HepG2 (cell line): Measurements from ENCODE around the gene QTRT2. TPM values are rescaled to one million over a fixed set of nuclear protein-coding genes. Genes with fewer than 3 reads are reported as not detected.
A peak's percentile ranks its signal among the peaks of the same experiment; 100 is the strongest.

Experiments used
- ATAC-seq: fragments of 200-7000 bp; cut with Tn5 transposase; 3 replicates; pipeline ENCODE4 v1.9.1; 2020; ENCODE audit warnings: mild to moderate bottlenecking, moderate library complexity
- BruUV-seq: library from RNA; stranded (reverse); fragments of 400-500 nt; replicated peaks from 2 replicates; lab custom pipeline; 2021; lab: Mats Ljungman, UMichigan
- CTCF ChIA-PET: fragments of 300-600 bp; formaldehyde crosslinking; extraction: SDS; loops from one replicate; lab custom pipeline; 2021; ENCODE audit warnings: low total read pairs, inconsistent platforms, low intra/inter-chr PET ratio; lab: Yijun Ruan, JAX
- POLR2A ChIA-PET: fragments of 350-600 bp; sonication (Branson Sonifier 250); formaldehyde crosslinking; loops from one replicate; lab custom pipeline; 2020; ENCODE audit warnings: antibody characterized with exemption, inconsistent platforms; lab: Yijun Ruan, JAX
- DNase-seq: peaks from one replicate; pipeline ENCODE4 v3.0.0-alpha.2; 2015; ENCODE audit warnings: low spot score
- FAIRE-seq: peaks from 3 replicates; lab custom pipeline; 2011; peaks lifted over from hg19 to GRCh38; lab: Jason Lieb, UNC
- H2AFZ ChIP-seq: one replicate; pipeline ENCODE4 v1.6.1; 2011; ENCODE audit warnings: low read length, inconsistent platforms
- H3K27ac ChIP-seq: fragments of 300-600 bp; 3 replicates; pipeline ENCODE4 v1.8.0; 2011; ENCODE audit warnings: mixed run types, mild to moderate bottlenecking, mixed read lengths, low read length, inconsistent platforms; ENCODE audit not compliant: insufficient read depth; ENCODE audit errors: extremely low read length
- H3K27me3 ChIP-seq, 2 experiments: fragments of 200-600 bp in 1 of 2; 2 replicates in 1 of 2; 3 replicates in 1 of 2; pipeline versions ENCODE4 v1.6.0 to v1.8.0; 2011; ENCODE audit warnings: low read length in 2 of 2, mild to moderate bottlenecking in 2 of 2, moderate library complexity in 2 of 2, inconsistent platforms in 1 of 2; ENCODE audit not compliant: insufficient read depth in 2 of 2, control insufficient read depth in 1 of 2
- H3K36me3 ChIP-seq, 2 experiments: fragments of 200-600 bp in 1 of 2; replicated peaks in 1 of 2; 2 replicates in 1 of 2; 3 replicates in 1 of 2; pipeline versions ENCODE4 v1.5.1 to v1.8.0; 2011; ENCODE audit warnings: low read length in 2 of 2, inconsistent platforms in 1 of 2; ENCODE audit not compliant: insufficient read depth in 2 of 2, control insufficient read depth in 1 of 2
- H3K4me1 ChIP-seq: 2 replicates; pipeline ENCODE4 v1.5.1; 2012; ENCODE audit warnings: low read length, inconsistent platforms; ENCODE audit not compliant: insufficient read depth
- H3K4me2 ChIP-seq: 2 replicates; pipeline ENCODE4 v1.6.0; 2011; ENCODE audit warnings: low read depth, low read length, inconsistent platforms
- H3K4me3 ChIP-seq, 3 experiments: fragments of 200-600 bp in 1 of 3; sonication (generic), shearing (Covaris generic) in 1 of 3; replicated peaks in 1 of 3; 2 replicates each; pipeline ENCODE4 v1.5.1; 2011 to 2016; ENCODE audit warnings: low read length in 3 of 3, inconsistent platforms in 2 of 3, low read depth in 2 of 3, mild to moderate bottlenecking in 2 of 3, control low read depth in 1 of 3, mixed read lengths in 1 of 3; ENCODE audit not compliant: insufficient read depth in 1 of 3
- H3K79me2 ChIP-seq: one replicate; pipeline ENCODE4 v1.6.1; 2011; ENCODE audit warnings: low read length, inconsistent platforms; ENCODE audit not compliant: insufficient read depth
- H3K9ac ChIP-seq: 2 replicates; pipeline ENCODE4 v1.6.0; 2011; ENCODE audit warnings: mild to moderate bottlenecking, low read depth, low read length, inconsistent platforms; ENCODE audit not compliant: insufficient read depth
- H3K9me3 ChIP-seq: 2 replicates; pipeline ENCODE4 v1.5.1; 2012; ENCODE audit warnings: mild to moderate bottlenecking, low read length
- H4K20me1 ChIP-seq: 2 replicates; pipeline ENCODE4 v1.6.0; 2011; ENCODE audit warnings: inconsistent platforms, mild to moderate bottlenecking, low read length, moderate library complexity; ENCODE audit not compliant: insufficient read depth
- ARHGAP35 ChIP-seq: sonication (generic); formaldehyde crosslinking; IDR thresholded peaks from 2 replicates; pipeline ENCODE4 v1.9.0; 2022; ENCODE audit warnings: mild to moderate bottlenecking, inconsistent platforms, moderate library complexity, missing genetic modification reagents, borderline replicate concordance
- ETV5 ChIP-seq: IDR thresholded peaks from 2 replicates; pipeline ENCODE4 v1.6.1; 2018; ENCODE audit warnings: missing biosample characterization, missing genetic modification reagents, inconsistent platforms, borderline replicate concordance
- ZNF563 ChIP-seq: sonication (generic); formaldehyde crosslinking; IDR thresholded peaks from 2 replicates; pipeline ENCODE4 v1.8.0; 2022; ENCODE audit warnings: mild to moderate bottlenecking, moderate library complexity, missing genetic modification reagents
- ZNF761 ChIP-seq: sonication (generic); formaldehyde crosslinking; conservative IDR thresholded peaks from 2 replicates; pipeline ENCODE4 v1.4.0; 2020; ENCODE audit warnings: mild to moderate bottlenecking, missing genetic modification reagents
- WGBS: methylation state at CpG from one replicate; pipeline ENCODE4 v1.1.6; 2017; ENCODE audit warnings: low lambda C conversion rate; 5-methylcytosine and 5-hydroxymethylcytosine counted together
- in situ Hi-C: cut with HindIII; loops from 2 replicates; pipeline ENCODE4 v1.10.0; 2017; ENCODE audit warnings: low pct_unique_long_range_greater_than_20kb; ENCODE audit not compliant: extremely low pct_ligation_motif_present
- intact Hi-C: fragments of 100-400 bp; cut with micrococcal nuclease; formaldehyde crosslinking; loops from one replicate; pipeline ENCODE4 v1.10.0; 2022; ENCODE audit not compliant: unreplicated experiment
- polyA plus RNA-seq, 8 experiments: library from polyadenylated mRNA; depleted of rRNA in 3 of 8; stranded (reverse) in 7 of 8; unstranded in 1 of 8; fragments of >200 nt; fragmentation: Illumina TruSeq in 4 of 8; extraction: Trizol in 4 of 8; gene quantifications; 2 replicates each; pipeline versions ENCODE4 v1.2.1 to v1.2.3, GENCODE V29; 2011 to 2016; ENCODE audit warnings: low read depth in 4 of 8, missing spikeins in 1 of 8, mixed read lengths in 1 of 8; ENCODE audit not compliant: insufficient read depth in 1 of 8
- total RNA-seq, 5 experiments: library from RNA; depleted of rRNA; stranded (reverse); fragments of >200 nt; fragmentation: Illumina TruSeq; extraction: Trizol; gene quantifications; 2 replicates each; pipeline ENCODE4 v1.2.3, GENCODE V29; 2016; ENCODE audit warnings: low read depth in 1 of 5
- TF ChIP-seq, protein P1 (sequence below): sonication (generic); formaldehyde crosslinking; IDR thresholded peaks from 2 replicates; pipeline ENCODE4 v1.4.0; 2020; ENCODE audit warnings: missing genetic modification reagents, borderline replicate concordance
- TF ChIP-seq, protein P2 (sequence below): sonication (generic); formaldehyde crosslinking; IDR thresholded peaks from 2 replicates; pipeline ENCODE4 v1.8.1; 2023; ENCODE audit warnings: mild to moderate bottlenecking, inconsistent platforms, moderate library complexity, missing genetic modification reagents, borderline replicate concordance
- TF ChIP-seq, protein P3 (sequence below), 2 experiments: fragments of 450-650 bp in 1 of 2; sonication (generic) in 1 of 2; formaldehyde crosslinking; IDR thresholded peaks; 2 replicates each; pipeline versions ENCODE4 v1.5.0 to v1.8.0; 2020 to 2022; ENCODE audit warnings: mild to moderate bottlenecking in 1 of 2, missing genetic modification reagents in 1 of 2

The QTRT2 gene
- total and polyA plus RNA-seq, 2 of the 13 experiments (the other 11 are each of a cell fraction or from before 2014, with no cell fraction given): 7.1 to 33.4 TPM

DNA sequence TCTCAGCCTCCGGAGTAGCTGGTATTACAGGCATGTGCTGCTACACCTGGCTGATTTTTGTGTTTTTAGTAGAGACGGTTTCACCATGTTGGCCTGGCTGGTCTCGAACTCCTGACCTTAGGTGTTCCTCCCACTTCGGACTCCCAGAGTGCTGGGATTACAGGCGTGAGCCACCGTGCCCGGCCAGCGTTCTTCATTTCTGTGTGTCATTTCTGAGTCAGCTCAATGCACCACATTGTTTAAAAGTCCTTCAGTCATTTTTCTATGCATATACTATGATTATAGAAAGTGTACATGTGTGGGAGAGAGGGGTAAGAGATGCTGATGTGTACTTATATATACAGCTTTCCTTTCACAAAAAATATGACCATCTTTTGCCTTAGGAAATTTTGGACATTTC, 2.1 kb downstream of the QTRT2 start:
- in situ Hi-C loops: no loop called here
- Histone ChIP-seq H3K4me1 (peaks cover 24% of the 10 kb centered on the region), H3K27ac (no peak overlapping the region), H3K36me3 (peaks cover 0 to 4% of the 10 kb centered on the region in 2 experiments; a peak in 1 of 5 replicates), H3K27me3 (no peaks in the 10 kb centered on the region; a peak in 1 of 5 replicates), H3K4me2 (peak overlapping the region; percentile 75; the same call in 1 of the 2 replicates), H2AFZ (no peak overlapping the region), H3K9me3 (no peaks in the 10 kb centered on the region), H3K79me2 (peaks cover 57% of the 10 kb centered on the region), H4K20me1 (no peaks in the 10 kb centered on the region), H3K4me3 (no peak overlapping the region), H3K9ac (no peak overlapping the region)
- FAIRE-seq (no peak), DNase-seq (no peak), ATAC-seq (no peak)
- no TSS peak for BruUV-seq
- WGBS: 94% methylated on average over 8 of the region's 8 CpGs
- TF ChIP-seq ZNF761 (CRISPR knock-in tag): no peak
- TF ChIP-seq, protein P1, sequence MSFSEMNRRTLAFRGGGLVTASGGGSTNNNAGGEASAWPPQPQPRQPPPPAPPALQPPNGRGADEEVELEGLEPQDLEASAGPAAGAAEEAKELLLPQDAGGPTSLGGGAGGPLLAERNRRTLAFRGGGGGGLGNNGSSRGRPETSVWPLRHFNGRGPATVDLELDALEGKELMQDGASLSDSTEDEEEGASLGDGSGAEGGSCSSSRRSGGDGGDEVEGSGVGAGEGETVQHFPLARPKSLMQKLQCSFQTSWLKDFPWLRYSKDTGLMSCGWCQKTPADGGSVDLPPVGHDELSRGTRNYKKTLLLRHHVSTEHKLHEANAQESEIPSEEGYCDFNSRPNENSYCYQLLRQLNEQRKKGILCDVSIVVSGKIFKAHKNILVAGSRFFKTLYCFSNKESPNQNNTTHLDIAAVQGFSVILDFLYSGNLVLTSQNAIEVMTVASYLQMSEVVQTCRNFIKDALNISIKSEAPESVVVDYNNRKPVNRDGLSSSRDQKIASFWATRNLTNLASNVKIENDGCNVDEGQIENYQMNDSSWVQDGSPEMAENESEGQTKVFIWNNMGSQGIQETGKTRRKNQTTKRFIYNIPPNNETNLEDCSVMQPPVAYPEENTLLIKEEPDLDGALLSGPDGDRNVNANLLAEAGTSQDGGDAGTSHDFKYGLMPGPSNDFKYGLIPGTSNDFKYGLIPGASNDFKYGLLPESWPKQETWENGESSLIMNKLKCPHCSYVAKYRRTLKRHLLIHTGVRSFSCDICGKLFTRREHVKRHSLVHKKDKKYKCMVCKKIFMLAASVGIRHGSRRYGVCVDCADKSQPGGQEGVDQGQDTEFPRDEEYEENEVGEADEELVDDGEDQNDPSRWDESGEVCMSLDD (CRISPR knock-in tag): no peak
- TF ChIP-seq ZNF563: no peak
- TF ChIP-seq, protein P2, sequence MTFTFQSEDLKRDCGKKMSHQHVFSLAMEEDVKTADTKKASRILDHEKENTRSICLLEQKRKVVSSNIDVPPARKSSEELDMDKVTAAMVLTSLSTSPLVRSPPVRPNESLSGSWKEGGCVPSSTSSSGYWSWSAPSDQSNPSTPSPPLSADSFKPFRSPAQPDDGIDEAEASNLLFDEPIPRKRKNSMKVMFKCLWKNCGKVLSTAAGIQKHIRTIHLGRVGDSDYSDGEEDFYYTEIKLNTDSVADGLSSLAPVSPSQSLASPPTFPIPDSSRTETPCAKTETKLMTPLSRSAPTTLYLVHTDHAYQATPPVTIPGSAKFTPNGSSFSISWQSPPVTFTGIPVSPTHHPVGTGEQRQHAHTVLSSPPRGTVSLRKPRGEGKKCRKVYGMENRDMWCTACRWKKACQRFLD: no peak
- TF ChIP-seq ARHGAP35 (CRISPR knock-in tag): no peak
- TF ChIP-seq ETV5 (CRISPR knock-in tag): no peak
- TF ChIP-seq, protein P3, sequence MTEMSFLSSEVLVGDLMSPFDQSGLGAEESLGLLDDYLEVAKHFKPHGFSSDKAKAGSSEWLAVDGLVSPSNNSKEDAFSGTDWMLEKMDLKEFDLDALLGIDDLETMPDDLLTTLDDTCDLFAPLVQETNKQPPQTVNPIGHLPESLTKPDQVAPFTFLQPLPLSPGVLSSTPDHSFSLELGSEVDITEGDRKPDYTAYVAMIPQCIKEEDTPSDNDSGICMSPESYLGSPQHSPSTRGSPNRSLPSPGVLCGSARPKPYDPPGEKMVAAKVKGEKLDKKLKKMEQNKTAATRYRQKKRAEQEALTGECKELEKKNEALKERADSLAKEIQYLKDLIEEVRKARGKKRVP (CRISPR knock-in tag; IDR thresholded peaks at IDR 0.05): no peak
- CTCF ChIA-PET: no interaction called here
- POLR2A ChIA-PET: no interaction called here
- intact Hi-C loops: loop anchor here (10.0 kb wide), 1 partner anchor 544 kb away; the partner anchor contains the start of gene SPICE1
